Activated naive CD4-positive, alpha-beta T cell treated with anti-CD3 and anti-CD28 coated beads, Interleukin-2, amount 50 U/mL, for 16 hours (primary cell): ENCODE measurements around the gene BPGM.
A peak's percentile ranks its signal among the peaks of the same experiment; 100 is the strongest.

ENCODE experiments used
- DNase-seq: peaks from one replicate; pipeline ENCODE4 v3.0.0-alpha.2; 2020

BPGM gene

DNA sequence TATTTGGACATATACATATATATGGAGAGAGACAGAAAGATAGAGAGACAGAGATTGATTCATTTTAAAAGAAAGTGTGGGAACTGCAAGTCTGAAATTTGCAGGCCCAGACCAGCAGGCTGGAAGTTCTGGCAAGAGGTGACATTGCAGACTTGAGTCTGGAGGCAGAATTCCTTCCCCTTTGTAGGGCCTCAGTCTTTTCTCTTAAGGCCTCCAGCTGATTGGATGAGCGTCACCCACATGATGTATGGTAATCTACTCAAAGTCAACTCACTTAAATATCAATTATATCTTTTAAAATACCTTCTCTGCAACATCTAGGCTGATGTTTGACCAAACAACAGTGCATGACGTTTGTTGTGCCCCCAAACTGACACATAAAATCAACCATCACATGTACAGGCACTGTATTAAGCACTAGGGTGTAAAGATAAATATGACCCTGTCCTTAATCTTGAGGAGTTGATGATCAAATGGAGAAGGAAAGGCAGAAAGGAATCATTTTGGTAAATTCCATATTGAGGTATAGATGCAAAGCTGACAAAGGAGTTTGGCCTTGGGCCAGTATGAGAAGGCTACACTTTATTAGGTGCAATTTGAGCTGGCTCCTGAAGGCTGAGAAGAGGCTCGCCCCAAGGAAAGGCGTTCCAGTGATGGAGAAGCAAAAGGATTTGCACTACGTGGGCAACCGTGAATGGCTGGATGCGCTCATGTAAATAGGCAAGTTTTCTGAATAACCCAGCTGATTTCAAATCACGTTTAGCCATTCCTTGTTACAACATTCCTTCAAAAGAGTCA, 52.6 kb downstream of the BPGM start:
- no peak for DNase-seq

DNA sequence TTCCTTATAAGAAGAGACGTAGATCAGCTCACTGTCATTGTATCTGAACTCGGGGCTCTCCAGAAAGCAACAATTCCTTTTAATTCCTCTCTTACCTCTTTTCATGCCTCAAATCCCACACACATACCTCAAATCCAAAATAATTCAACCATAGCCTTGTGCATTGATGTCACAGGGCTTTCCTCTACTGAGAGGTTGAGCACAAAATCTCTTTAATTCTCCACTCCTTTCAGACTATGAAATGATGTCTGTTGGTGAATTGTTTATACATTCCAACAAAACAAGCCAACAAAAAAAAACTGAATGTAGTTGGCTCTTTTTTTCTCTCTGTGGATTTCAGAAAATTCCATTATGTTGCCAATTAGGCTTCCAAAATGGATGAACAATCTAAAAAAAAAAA, 53.2 kb downstream of the BPGM start:
- no peak for DNase-seq

DNA sequence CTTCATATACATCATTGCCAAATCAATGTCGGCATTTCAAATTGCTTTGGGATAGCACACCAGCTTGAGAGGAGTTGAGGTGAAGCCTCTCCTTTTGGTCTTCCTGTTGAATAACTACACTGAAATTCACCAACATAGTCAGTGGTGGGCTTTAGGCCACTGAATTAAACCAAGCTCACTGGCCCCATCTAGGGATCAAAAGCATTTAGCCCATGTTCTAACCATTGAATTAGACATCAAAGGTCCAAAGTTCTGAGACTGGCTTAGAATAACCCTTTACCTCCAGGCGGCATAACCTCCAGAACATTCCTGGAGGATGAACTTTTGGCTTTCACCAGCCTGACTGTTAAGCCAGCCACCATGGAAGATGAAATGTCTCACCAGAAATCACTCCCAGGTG, 54.6 kb downstream of the BPGM start:
- DNase-seq: no peak

DNA sequence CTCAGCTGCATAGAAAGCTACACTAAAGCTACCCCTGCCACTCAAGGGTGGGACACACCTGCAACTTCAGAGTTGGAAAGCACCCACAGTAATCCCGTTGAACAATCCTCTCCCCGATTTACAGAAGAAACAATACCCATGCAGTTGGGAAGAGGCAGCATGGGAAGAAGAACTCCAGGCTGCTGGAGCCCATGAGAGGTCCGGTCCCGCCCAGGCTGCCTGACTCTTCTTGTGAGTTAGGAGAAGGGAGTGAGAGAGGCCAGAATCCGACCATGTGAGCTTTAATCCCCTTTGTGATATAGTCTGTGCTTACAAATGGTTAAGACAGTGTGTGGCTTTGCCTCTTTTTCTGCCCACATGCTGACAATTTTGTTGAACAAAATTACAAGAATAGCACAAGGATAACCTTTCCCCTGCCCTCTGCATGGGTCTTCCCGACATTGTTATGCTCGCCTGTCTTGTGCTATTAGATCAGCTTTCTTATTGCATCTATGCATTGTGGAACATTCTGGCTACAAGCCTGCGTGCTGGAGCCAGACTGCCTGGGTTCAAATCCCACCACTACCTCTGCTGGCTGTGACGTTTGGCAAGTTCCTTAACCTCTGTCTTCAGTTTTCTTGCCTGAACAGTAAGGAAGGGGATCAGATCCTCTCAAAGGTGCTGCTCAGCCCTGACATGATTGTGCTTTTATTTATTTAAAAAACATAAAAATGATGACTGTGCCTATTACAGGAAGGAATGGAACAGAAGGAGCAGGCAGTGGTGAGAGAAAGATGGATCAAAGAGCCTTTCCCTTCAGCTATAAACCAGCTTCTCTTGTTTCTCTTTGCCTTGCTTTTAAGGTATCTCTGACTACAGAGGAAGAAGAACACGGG, 56.0 kb downstream of the BPGM start:
- DNase-seq: no peak

DNA sequence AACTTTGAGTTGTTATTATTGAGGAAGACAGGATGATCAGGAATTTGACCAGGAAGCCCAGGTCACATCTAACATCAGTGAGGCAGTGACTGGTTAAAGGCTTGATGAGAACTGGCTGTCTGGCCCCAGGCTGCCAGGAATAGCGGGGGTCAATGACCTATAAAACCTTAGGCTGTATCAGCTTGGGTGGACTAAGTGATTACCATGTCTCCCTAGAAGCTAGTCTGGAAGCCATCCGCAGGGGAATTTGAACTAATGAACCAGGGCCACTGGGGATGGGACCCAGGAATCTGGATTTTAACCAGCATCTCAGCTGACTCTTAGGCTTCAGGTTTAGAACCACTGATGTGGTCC, 56.6 kb downstream of the BPGM start:
- DNase-seq: no peak

GRCh38 chr7:134703782-134704181, 57.1 kb downstream of the BPGM start:
- no peak for DNase-seq

GRCh38 chr7:134704827-134705226, 58.2 kb downstream of the BPGM start:
- DNase-seq: no peak

- no peak for DNase-seq
Measured at GRCh38 chr7:134705716-134706115, 59.1 kb downstream of the BPGM start.

DNA sequence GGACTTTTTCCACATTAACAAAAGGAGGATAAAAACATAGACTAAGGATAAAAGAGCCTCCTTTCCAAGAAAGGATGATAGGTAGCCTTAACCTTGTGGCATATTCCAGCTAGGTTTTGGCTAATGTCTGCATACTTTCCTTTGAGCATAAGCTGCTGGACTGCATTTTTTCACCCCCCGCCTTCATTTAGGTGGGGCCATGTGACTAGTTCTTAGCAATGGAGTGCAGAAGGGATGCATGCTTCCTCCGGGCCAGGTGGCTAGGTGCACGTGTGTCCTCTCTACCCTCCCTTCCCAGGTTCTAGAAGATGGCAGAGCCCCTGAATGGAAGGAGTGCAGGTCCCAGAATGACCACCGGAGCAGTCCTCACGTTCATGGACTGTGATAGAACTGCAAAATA, 59.8 kb downstream of the BPGM start:
- no peak for DNase-seq

DNA sequence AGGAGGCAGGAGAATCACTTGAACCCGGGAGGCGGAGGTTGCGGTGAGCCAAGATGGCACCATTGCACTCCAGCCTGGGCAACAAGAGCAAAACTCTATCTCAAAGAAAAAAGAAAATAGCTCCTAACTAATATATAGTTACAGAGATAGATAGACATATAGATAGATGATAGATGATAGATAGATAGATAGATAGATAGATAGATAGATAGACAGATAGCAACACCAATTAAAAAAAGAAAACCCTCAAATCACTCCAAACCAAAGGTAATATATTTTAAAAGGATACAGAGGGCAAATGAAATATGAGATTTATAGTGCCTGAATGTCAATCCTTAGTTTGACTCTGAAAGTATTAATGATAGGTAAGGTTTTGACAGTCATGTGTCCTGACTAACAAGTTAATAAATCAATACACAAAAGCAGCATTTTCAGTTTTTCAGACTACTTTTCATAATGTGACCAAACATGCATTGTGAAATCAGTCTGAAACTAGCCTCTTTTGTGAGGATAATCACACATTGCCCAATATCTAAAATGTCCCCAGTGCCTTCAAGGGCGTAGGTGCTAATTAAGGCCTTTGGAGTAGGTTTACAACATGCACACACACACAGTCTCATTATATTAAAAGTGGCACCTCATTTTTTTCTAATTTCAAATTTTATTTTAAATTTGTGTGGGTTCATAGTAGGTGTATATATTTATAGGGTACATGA, 61.2 kb downstream of the BPGM start:
- DNase-seq: no peak

DNA sequence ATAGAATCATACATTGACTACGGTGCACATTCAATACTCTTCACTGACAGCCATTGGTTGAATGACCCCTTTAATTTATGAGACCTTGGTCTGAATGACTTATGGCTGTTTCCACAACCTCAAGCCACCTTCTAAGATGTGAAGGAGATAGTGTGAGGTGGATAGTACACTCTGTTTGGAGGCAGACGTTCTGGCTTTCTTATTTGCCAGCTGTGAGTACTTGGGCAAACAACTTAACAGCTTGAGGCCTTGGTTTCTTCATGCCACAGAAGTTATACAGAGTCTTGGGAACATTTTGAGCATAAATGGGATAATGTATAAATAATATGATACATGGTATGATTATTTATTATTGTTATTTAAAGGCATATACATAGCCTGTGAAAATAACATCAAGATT, 62.0 kb downstream of the BPGM start:
- DNase-seq: no peak

GRCh38 chr7:134709197-134709596, 62.5 kb downstream of the BPGM start:
- no peak for DNase-seq

GRCh38 chr7:134710511-134710853, 63.8 kb downstream of the BPGM start:
- DNase-seq: no peak

GRCh38 chr7:134710854-134711624, 64.4 kb downstream of the BPGM start:
- peak; percentile 33 for DNase-seq

- DNase-seq: no peak
Measured at GRCh38 chr7:134712196-134712595, 65.5 kb downstream of the BPGM start.

DNA sequence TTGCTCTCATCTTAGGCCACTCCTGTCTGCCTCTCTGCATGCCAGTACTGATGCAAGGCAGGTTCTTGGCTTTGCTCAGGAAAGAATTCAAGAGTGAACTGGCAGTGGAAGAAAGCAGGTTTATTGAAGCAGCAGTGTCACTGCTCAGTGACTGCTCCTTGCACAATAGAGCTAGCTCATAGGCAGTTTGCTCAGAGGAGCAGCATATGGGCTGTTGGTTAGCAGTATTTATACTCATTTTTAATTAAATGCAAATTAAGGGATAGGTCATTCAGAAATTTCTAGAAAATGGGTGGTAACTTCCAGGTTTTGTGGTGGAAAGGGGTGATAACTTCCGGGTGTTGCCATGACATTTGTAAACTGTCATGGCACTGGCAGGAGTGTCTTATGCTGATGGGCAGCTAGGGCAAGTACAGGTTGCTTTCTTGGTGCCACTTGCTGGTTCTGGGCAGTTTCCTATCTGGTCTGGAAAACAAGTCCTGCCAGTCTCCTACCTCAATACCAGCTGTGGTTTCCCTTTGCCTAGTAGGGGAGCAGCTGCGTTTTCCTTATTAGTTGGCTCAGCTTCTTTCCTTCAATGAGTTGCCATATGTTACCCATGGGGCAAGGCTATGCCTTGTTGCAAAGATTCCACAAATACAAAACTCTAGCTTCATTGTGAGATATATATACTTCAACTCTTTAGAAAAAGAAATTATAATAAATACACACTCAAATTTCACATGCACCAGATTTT, 68.0 kb downstream of the BPGM start:
- DNase-seq: no peak

- DNase-seq: no peak
Measured at GRCh38 chr7:134718211-134718875, 71.7 kb downstream of the BPGM start.

DNA sequence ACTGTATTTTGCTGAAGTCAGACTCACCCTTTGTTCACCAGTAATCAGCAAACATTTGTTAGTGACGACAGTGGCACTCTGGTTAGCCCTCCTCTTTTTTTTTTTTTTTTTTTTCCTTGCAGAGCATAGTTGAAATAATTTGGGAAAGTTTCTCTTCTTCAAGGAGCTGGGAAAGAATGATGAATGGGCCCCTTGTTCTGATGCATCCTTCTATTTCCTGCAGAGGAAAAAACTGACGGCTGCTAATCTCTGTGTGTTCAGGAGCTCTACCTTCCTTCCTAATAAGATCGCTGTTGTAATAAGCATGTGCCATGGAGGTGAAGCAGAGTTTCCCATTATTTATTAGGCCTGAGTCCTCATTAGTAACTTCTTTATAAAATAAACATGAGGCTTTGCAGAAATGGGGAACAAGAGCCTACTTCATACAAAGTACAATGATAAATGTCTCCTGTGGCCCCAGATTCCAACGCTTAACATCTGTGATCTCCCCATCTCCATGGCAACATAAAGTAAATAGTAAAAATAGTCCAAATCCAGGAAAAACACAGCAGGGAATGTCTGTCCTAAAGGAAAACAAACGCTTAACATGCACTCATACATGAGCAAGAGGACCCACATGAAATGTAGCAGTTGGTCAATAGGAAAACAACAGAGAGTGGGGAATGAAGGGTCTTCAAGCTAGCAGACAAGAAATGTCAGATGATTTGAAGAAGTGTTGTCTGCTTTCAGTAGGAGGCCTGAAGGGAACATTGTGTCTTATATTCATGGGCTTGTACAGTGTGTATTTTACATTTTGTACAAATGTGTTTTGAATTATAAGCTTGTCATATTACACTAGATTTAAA, 73.7 kb downstream of the BPGM start:
- DNase-seq: no peak

- no peak for DNase-seq
Measured at GRCh38 chr7:134721171-134721570, 74.5 kb downstream of the BPGM start.

DNA sequence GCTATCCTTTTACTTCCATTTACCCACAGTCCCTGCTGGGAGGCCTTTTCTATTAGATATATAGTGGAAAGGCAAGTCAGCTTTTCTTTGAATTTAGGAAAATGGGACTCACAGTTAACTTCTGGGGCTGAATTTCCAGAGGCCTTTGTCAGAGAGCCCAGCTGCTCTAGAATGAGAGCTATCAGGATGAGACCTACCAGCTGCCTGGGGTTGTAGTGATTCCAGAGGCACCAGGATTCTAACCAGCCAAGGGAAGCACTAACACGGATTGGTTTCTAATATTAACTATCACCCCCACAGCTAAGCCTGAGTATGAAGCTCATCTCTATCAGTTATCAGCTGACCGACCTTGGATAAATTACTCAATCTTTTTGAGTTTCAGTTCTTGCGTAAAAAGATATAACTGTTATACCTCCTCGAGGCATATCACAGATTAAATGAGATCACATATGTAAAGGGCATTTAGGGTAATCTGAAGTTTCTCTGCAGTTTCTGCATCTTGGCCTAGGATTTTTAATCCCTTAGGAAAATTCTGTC, 76.2 kb downstream of the BPGM start:
- DNase-seq: no peak
